HepG2 (cell line): ENCODE measurements around the gene KDM7A. TPM values are rescaled to one million over a fixed set of nuclear protein-coding genes. Genes with fewer than 3 reads are reported as not detected.

Experiments used
- IKZF4 ChIP-seq: sonication (generic); formaldehyde crosslinking; IDR thresholded peaks from 2 replicates; pipeline ENCODE4 v1.5.1; 2020; ENCODE audit warnings: borderline replicate concordance, mild to moderate bottlenecking, low read depth, missing genetic modification reagents; ENCODE audit errors: not compliant biosample characterization
- KLF12 ChIP-seq: sonication (generic); formaldehyde crosslinking; IDR thresholded peaks from 2 replicates; pipeline ENCODE4 v1.4.0; 2020; ENCODE audit warnings: missing genetic modification reagents, borderline replicate concordance
- KLF9 ChIP-seq: IDR thresholded peaks from 2 replicates; pipeline ENCODE4 v1.6.1; 2016; ENCODE audit warnings: low read depth
- MTA3 ChIP-seq: sonication (generic); formaldehyde crosslinking; IDR thresholded peaks from 2 replicates; pipeline ENCODE4 v1.4.0; 2020; ENCODE audit warnings: missing genetic modification reagents
- MTF2 ChIP-seq: sonication (generic); formaldehyde crosslinking; IDR thresholded peaks from 2 replicates; pipeline ENCODE4 v1.5.0; 2020; ENCODE audit warnings: missing genetic modification reagents, borderline replicate concordance
- PLRG1 ChIP-seq: fragments of 450-650 bp; conservative IDR thresholded peaks from 2 replicates; pipeline ENCODE4 v1.6.1; 2016
- TBX2 ChIP-seq: sonication (generic); formaldehyde crosslinking; IDR thresholded peaks from 2 replicates; pipeline ENCODE4 v1.5.0; 2020; ENCODE audit warnings: missing genetic modification reagents, mild to moderate bottlenecking, borderline replicate concordance
- TP53 ChIP-seq: sonication (generic); formaldehyde crosslinking; conservative IDR thresholded peaks from 2 replicates; pipeline ENCODE4 v1.4.0; 2020; ENCODE audit warnings: missing genetic modification reagents
- polyA plus RNA-seq, 8 experiments: library from polyadenylated mRNA; depleted of rRNA in 3 of 8; stranded (reverse) in 7 of 8; unstranded in 1 of 8; fragments of >200 nt; fragmentation: Illumina TruSeq in 4 of 8; extraction: Trizol in 4 of 8; gene quantifications; 2 replicates each; pipeline versions ENCODE4 v1.2.1 to v1.2.3, GENCODE V29; 2011 to 2016; ENCODE audit warnings: low read depth in 4 of 8, missing spikeins in 1 of 8, mixed read lengths in 1 of 8; ENCODE audit not compliant: insufficient read depth in 1 of 8
- total RNA-seq, 5 experiments: library from RNA; depleted of rRNA; stranded (reverse); fragments of >200 nt; fragmentation: Illumina TruSeq; extraction: Trizol; gene quantifications; 2 replicates each; pipeline ENCODE4 v1.2.3, GENCODE V29; 2016; ENCODE audit warnings: low read depth in 1 of 5
- TF ChIP-seq, protein P1 (sequence below): sonication (generic); formaldehyde crosslinking; IDR thresholded peaks from 2 replicates; pipeline ENCODE4 v1.9.0; 2021; ENCODE audit warnings: missing genetic modification reagents, borderline replicate concordance
- TF ChIP-seq, protein P2 (sequence below): sonication (generic); formaldehyde crosslinking; IDR thresholded peaks from 2 replicates; pipeline ENCODE4 v1.5.1; 2020; ENCODE audit warnings: missing genetic modification reagents, mild to moderate bottlenecking, borderline replicate concordance
- TF ChIP-seq, protein P3 (sequence below): sonication (generic); formaldehyde crosslinking; IDR thresholded peaks from 2 replicates; pipeline ENCODE4 v1.8.1; 2022; ENCODE audit warnings: low read depth, mild to moderate bottlenecking, missing genetic modification reagents
- TF ChIP-seq, protein P4 (sequence below): sonication (generic); formaldehyde crosslinking; IDR thresholded peaks from 2 replicates; pipeline ENCODE4 v1.4.0; 2020; ENCODE audit warnings: missing genetic modification reagents
- TF ChIP-seq, protein P5 (sequence below): sonication (generic); formaldehyde crosslinking; IDR thresholded peaks from 2 replicates; pipeline ENCODE4 v1.8.1; 2023; ENCODE audit warnings: mild to moderate bottlenecking, inconsistent platforms, moderate library complexity, missing genetic modification reagents, borderline replicate concordance
- TF ChIP-seq, protein P6 (sequence below): IDR thresholded peaks from 2 replicates; pipeline ENCODE4 v1.6.1; 2012; ENCODE audit warnings: inconsistent platforms
- TF ChIP-seq, protein P7 (sequence below): sonication (generic); formaldehyde crosslinking; IDR thresholded peaks from 2 replicates; pipeline ENCODE4 v1.4.0; 2020; ENCODE audit warnings: missing genetic modification reagents

Gene KDM7A
- total and polyA plus RNA-seq, 2 of the 13 experiments (the other 11 are each of a cell fraction or from before 2014, with no cell fraction given) = 10.8 to 16.8 TPM

- TF ChIP-seq, protein P1, sequence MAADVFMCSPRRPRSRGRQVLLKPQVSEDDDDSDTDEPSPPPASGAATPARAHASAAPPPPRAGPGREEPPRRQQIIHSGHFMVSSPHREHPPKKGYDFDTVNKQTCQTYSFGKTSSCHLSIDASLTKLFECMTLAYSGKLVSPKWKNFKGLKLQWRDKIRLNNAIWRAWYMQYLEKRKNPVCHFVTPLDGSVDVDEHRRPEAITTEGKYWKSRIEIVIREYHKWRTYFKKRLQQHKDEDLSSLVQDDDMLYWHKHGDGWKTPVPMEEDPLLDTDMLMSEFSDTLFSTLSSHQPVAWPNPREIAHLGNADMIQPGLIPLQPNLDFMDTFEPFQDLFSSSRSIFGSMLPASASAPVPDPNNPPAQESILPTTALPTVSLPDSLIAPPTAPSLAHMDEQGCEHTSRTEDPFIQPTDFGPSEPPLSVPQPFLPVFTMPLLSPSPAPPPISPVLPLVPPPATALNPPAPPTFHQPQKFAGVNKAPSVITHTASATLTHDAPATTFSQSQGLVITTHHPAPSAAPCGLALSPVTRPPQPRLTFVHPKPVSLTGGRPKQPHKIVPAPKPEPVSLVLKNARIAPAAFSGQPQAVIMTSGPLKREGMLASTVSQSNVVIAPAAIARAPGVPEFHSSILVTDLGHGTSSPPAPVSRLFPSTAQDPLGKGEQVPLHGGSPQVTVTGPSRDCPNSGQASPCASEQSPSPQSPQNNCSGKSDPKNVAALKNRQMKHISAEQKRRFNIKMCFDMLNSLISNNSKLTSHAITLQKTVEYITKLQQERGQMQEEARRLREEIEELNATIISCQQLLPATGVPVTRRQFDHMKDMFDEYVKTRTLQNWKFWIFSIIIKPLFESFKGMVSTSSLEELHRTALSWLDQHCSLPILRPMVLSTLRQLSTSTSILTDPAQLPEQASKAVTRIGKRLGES (CRISPR knock-in tag) = no peak
- TF ChIP-seq, protein P2, sequence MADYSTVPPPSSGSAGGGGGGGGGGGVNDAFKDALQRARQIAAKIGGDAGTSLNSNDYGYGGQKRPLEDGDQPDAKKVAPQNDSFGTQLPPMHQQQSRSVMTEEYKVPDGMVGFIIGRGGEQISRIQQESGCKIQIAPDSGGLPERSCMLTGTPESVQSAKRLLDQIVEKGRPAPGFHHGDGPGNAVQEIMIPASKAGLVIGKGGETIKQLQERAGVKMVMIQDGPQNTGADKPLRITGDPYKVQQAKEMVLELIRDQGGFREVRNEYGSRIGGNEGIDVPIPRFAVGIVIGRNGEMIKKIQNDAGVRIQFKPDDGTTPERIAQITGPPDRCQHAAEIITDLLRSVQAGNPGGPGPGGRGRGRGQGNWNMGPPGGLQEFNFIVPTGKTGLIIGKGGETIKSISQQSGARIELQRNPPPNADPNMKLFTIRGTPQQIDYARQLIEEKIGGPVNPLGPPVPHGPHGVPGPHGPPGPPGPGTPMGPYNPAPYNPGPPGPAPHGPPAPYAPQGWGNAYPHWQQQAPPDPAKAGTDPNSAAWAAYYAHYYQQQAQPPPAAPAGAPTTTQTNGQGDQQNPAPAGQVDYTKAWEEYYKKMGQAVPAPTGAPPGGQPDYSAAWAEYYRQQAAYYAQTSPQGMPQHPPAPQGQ = no peak
- TF ChIP-seq TBX2 (peak; percentile 27; the same call in 1 of the 2 replicates), MTF2 (CRISPR knock-in tag) (no peak), KLF9 (CRISPR knock-in tag) (no peak), MTA3 (CRISPR knock-in tag) (no peak), TP53 (no peak), IKZF4 (CRISPR knock-in tag) (no peak), PLRG1 (no peak), KLF12 (CRISPR knock-in tag) (no peak)
- TF ChIP-seq, protein P3, sequence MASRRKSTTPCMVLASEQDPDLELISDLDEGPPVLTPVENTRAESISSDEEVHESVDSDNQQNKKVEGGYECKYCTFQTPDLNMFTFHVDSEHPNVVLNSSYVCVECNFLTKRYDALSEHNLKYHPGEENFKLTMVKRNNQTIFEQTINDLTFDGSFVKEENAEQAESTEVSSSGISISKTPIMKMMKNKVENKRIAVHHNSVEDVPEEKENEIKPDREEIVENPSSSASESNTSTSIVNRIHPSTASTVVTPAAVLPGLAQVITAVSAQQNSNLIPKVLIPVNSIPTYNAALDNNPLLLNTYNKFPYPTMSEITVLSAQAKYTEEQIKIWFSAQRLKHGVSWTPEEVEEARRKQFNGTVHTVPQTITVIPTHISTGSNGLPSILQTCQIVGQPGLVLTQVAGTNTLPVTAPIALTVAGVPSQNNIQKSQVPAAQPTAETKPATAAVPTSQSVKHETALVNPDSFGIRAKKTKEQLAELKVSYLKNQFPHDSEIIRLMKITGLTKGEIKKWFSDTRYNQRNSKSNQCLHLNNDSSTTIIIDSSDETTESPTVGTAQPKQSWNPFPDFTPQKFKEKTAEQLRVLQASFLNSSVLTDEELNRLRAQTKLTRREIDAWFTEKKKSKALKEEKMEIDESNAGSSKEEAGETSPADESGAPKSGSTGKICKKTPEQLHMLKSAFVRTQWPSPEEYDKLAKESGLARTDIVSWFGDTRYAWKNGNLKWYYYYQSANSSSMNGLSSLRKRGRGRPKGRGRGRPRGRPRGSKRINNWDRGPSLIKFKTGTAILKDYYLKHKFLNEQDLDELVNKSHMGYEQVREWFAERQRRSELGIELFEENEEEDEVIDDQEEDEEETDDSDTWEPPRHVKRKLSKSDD (CRISPR knock-in tag) = no peak
- TF ChIP-seq, protein P4, sequence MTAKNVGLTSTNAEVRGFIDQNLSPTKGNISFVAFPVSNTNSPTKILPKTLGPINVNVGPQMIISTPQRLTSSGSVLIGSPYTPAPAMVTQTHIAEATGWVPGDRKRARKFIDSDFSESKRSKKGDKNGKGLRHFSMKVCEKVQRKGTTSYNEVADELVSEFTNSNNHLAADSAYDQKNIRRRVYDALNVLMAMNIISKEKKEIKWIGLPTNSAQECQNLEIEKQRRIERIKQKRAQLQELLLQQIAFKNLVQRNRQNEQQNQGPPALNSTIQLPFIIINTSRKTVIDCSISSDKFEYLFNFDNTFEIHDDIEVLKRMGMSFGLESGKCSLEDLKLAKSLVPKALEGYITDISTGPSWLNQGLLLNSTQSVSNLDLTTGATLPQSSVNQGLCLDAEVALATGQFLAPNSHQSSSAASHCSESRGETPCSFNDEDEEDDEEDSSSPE = no peak
- TF ChIP-seq, protein P5, sequence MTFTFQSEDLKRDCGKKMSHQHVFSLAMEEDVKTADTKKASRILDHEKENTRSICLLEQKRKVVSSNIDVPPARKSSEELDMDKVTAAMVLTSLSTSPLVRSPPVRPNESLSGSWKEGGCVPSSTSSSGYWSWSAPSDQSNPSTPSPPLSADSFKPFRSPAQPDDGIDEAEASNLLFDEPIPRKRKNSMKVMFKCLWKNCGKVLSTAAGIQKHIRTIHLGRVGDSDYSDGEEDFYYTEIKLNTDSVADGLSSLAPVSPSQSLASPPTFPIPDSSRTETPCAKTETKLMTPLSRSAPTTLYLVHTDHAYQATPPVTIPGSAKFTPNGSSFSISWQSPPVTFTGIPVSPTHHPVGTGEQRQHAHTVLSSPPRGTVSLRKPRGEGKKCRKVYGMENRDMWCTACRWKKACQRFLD = no peak
- TF ChIP-seq, protein P6, sequence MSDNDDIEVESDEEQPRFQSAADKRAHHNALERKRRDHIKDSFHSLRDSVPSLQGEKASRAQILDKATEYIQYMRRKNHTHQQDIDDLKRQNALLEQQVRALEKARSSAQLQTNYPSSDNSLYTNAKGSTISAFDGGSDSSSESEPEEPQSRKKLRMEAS = peak; percentile 44; the same call in 1 of the 2 replicates
- TF ChIP-seq, protein P7, sequence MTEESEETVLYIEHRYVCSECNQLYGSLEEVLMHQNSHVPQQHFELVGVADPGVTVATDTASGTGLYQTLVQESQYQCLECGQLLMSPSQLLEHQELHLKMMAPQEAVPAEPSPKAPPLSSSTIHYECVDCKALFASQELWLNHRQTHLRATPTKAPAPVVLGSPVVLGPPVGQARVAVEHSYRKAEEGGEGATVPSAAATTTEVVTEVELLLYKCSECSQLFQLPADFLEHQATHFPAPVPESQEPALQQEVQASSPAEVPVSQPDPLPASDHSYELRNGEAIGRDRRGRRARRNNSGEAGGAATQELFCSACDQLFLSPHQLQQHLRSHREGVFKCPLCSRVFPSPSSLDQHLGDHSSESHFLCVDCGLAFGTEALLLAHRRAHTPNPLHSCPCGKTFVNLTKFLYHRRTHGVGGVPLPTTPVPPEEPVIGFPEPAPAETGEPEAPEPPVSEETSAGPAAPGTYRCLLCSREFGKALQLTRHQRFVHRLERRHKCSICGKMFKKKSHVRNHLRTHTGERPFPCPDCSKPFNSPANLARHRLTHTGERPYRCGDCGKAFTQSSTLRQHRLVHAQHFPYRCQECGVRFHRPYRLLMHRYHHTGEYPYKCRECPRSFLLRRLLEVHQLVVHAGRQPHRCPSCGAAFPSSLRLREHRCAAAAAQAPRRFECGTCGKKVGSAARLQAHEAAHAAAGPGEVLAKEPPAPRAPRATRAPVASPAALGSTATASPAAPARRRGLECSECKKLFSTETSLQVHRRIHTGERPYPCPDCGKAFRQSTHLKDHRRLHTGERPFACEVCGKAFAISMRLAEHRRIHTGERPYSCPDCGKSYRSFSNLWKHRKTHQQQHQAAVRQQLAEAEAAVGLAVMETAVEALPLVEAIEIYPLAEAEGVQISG (CRISPR knock-in tag) = peak; percentile 29; the same call in 1 of the 2 replicates
These were observed 48.9 kb upstream of the KDM7A start (continued) for GRCh38 chr7:140225562-140226249.
